RCC 7860 (cell line): ENCODE measurements around the gene TPP1.

Source experiments
- DNase-seq: peaks from one replicate; pipeline ENCODE4 v3.0.0-alpha.2; 2015; ENCODE audit warnings: low spot score
- FAIRE-seq: peaks from 2 replicates; lab custom pipeline; 2012; peaks lifted over from hg19 to GRCh38; lab: Jason Lieb, UNC

Gene TPP1

DNA sequence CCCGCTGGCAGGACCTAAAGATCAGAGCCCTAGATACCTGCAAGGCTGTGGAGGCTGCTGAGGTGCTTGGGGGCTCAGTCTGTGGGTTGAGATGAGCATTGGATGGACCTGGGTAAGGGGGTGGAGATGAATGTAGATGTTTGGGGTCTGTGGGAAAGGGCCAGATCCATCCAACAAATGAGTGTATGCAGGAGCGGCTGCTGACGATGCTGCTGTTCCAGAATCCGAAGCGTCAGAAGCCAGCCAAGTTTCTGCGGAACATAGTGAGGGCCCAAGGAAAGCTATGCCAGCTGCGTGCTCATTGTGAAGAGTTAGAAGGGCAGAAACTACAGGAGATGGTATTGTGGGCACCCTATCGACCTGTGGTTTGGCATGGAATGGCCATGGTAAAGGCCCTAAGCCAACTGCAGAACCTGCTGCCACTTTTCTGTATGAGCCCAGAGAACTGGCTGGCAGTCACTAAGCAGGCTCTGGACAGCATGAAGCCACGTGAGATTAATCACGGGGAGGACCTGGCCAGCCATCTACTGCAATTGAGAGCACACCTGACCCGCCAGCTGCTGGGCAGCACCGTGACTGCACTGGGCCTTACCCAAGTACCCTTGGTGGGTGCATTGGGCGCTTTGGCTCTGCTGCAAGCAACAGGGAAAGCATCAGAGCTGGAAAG is 52.4 kb downstream of the TPP1 start:
- FAIRE-seq (no peak), DNase-seq (no peak)

DNA sequence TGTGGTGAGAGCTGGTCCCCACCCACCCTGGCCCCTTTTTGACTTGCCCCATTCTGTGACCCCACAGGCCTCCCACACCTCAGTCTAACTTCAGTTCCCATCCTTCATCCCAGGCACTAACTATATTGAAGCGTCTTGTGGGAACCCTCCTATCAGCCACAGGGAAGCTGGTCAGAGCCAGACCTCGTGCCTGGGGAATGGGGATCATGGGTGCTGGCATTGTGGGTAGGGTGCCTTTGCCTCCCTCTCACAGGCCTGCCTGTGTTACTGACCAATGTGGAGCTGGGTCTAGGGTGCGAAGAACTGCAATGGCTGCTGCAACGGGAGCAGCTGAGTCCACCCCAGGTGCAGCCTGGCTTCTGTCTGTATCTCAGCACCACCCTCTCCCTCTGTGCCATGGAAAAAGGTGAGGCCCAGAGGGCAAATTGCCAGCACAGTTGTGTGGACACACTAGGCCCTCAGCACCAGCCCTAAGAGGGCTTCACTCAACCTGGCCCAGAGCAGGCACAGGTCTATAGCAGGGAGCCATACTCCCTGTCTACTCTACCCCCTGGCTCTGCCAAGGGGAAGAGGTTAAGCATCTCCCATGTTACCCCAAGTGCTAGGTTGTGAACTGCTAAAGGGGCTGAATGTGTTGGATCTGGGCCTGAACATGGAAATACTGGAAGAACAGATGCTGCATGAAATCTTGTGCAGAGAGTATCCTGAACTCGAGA is 53.1 kb downstream of the TPP1 start:
- FAIRE-seq (no peak), DNase-seq (no peak)

GRCh38 chr11:6565325-6565724 is 53.9 kb downstream of the TPP1 start:
- DNase-seq (no peak), FAIRE-seq (no peak)

DNA sequence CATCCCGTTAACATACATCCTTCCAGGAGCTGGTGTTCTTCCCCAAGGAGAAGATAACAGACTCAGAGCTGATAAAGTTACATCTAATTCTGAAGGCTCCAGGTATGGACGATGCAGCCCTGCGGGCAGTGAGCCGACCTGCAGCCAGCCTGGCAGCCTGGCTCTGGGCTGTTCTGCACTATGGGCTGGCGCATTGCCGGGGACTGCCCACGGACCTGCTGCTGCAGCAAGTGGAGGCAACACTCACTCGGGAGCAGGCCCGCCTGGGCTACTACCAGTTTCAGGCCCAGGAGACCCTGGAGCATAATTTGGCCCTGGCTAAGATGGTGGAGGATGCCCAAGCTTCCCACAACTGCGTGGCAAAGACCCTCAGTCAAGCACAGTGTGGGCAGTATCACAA is 55.6 kb downstream of the TPP1 start:
- DNase-seq (no peak), FAIRE-seq (no peak)

GRCh38 chr11:6563121-6563619 is 56.1 kb downstream of the TPP1 start:
- DNase-seq (no peak), FAIRE-seq (no peak)
